SH-SY5Y (cell line): ENCODE results near the gene CTIF.

ENCODE experiments used
- GATA2 ChIP-seq: IDR thresholded peaks from 2 replicates; pipeline ENCODE4 v1.6.1; 2011; ENCODE audit warnings: mild to moderate bottlenecking, low read depth, low read length
- GATA3 ChIP-seq: IDR thresholded peaks from 2 replicates; pipeline ENCODE4 v1.6.1; 2011; ENCODE audit warnings: low read depth, mild to moderate bottlenecking, low read length, moderate library complexity

- TF ChIP-seq GATA2 (no peak), GATA3 (no peak)
Observed at GRCh38 chr18:48676756-48677368, 138.0 kb downstream of the CTIF start.
